HG02623 (cell line): ENCODE results near the gene ATF6.

Experiments used
- ATAC-seq: cut with Tn5 transposase; IDR thresholded peaks from one replicate; pipeline ENCODE4 v1.9.1; 2021; ENCODE audit warnings: moderate library complexity; ENCODE audit not compliant: unreplicated experiment

Gene ATF6

GRCh38 chr1:161933592-161934588 lies 167.8 kb downstream of the ATF6 start:
- no peak for ATAC-seq

DNA sequence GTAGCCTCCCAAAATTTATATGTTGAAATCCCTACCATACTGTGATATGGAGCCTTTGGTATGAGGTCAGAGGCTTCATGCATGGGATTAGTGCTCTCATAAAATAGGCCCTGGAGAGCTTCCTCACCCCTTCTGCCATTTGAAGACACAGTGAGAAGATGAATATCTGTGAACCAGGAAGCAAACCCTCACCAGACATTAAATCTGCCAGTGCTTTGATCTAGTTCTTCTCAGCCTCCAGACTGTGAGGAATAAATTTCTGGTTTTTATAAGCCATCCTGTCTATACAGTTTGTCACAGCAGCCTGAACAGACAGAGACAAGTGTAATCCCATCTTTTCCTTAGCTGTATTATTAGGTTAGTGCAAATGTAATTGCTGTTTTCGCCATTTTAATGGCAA lies 169.1 kb downstream of the ATF6 start:
- no peak for ATAC-seq

DNA sequence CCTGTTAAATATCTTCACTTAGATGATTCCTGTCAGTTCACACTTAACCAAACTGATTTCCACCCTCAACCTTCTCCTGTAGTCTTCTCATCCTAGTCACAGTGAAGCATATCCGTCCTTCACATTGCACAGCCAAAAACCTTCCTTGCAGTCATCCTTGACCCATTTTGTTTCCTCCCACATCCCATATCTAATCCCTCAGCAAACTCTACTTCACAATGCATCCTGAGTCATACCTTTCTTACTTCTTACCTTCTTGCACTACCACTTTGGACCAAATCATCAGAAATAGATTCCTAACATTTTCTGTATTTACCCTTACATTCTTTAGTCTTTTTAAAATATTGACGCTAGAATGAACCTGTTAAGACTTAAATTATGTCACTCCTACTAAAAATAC lies 170.7 kb downstream of the ATF6 start:
- no peak for ATAC-seq

GRCh38 chr1:161940866-161941591 lies 174.9 kb downstream of the ATF6 start:
- no peak for ATAC-seq

- no peak for ATAC-seq
These were observed 175.8 kb downstream of the ATF6 start for GRCh38 chr1:161941726-161942436.

GRCh38 chr1:161943737-161944136 lies 177.6 kb downstream of the ATF6 start:
- no peak for ATAC-seq

- no peak for ATAC-seq
These were observed 178.3 kb downstream of the ATF6 start for GRCh38 chr1:161944381-161944780.

GRCh38 chr1:161945306-161946060 lies 179.4 kb downstream of the ATF6 start:
- no peak for ATAC-seq

DNA sequence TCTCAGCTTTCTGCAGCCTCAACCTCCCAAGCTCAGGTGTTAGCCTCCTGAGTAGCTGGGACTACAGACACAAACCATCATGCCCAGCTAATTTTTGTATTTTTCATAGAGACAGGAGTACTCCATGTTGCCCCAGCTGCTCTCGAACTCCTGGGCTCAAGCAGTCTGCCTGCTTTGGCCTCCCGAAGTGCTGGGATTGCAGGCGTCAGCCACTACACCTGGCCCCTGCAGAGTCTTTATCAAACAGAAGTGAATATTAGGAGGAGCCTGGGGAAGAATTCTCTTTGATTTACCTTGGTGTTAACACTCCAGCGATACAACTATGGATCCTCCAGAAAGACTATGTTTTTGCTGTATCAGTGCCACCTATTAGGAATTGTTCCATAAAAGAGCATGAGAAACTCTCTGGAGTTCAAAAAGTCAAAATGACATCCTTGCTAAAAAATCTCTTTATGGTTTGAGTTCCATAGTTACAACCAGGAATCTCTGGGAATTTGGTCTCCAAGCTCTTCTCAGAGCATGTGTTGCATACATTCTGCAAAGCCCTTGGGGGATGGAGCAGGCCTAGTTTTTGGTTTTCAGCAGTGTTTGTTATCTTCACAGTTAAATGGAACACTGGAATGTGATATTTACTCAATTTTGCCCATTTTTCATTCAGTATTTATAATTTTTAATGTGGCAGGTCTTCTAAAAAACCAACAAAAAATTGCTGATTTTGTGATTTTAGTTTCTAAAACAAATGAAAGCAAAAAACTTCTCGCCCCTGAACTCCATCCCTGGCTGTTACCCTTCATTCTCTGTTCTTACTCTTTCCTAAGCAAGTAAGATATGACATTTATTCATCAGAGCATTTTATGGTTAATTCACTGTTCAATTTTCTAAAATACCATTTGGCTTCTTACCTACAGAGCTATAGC lies 180.2 kb downstream of the ATF6 start:
- no peak for ATAC-seq

DNA sequence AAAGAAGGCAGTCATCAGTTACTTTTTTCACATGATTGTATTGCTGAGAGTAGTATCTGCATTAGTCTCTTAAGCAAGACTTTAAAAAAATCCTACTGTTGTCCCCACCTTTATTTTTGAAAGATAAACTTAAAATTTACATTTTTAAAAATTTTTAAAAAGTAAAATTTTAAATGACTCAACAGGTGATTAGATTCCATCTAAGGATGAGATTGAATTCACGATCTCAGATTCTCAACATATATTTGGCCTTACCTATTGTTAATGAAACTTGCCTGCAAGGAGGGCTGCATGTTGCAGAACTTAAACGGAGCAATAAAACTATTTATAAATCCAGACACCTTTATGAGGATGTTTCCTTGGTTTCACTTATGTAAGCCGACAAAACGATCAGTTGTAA lies 182.3 kb downstream of the ATF6 start:
- ATAC-seq: no peak

DNA sequence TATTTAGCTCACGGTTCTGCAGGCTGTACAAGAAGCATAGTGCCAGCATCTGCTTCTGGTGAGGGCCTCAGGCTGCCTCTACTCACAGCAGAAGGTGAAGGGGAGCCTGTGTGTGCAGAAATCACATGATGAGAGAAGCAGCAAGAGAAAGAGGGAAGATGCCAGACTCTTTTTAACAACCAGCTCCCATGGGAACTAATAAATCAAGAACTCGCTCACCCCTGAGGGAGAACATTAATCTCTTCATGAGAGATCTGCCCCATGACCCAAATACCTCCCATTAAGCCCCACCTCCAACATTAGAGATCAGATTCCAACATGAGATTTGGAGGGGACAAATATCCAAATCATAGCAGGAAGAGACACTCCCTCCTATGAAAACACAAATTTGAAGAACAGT lies 183.4 kb downstream of the ATF6 start:
- no peak for ATAC-seq

DNA sequence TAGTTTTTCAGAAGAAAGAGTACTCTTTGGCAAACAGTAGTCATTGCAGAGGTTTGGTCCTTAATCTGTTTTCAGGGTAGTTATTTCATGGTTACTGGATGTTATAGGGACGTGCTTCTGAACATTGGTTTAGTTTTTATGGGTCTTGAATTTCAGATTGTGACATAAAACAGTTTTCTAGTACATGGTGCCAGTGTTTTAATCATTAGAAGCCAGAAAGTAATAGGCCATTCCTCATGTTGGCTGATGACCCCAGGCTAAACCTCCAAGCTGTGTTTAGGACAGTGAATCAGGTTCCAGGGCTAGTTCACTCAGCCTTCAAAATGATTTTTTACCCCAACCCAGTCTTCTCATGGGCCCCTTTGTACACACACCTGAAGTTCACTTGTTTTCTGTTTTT lies 184.3 kb downstream of the ATF6 start:
- no peak for ATAC-seq

GRCh38 chr1:161951646-161952045 lies 185.5 kb downstream of the ATF6 start:
- ATAC-seq: no peak

DNA sequence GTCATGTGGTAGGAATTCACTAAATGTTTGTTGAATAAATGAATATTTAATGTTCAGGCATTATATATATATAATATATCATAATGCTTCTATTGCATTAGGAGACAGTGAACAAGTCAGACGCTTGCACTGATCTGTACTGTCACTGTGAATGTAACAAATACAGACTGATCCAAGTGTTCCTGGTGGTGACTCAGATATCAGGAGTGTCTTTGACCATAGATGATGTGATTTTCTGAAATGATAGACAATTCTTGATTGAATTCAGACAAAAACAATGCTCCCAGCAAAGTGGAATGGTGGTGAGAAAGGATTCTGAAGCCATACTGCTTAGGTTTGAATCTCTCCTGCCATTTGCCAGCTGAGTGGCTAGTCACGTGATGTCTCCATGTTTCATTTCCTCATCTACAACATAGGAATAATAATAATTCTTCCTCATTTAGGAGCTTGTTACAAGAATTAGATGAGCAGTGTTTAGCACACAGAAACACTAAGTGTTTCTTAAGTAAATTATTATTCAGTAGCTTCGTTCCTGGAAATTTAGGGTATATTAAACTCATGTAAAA lies 186.6 kb downstream of the ATF6 start:
- no peak for ATAC-seq

- no peak for ATAC-seq
These were observed 187.3 kb downstream of the ATF6 start for GRCh38 chr1:161953256-161953920.

GRCh38 chr1:161954050-161954449 lies 187.9 kb downstream of the ATF6 start:
- no peak for ATAC-seq

DNA sequence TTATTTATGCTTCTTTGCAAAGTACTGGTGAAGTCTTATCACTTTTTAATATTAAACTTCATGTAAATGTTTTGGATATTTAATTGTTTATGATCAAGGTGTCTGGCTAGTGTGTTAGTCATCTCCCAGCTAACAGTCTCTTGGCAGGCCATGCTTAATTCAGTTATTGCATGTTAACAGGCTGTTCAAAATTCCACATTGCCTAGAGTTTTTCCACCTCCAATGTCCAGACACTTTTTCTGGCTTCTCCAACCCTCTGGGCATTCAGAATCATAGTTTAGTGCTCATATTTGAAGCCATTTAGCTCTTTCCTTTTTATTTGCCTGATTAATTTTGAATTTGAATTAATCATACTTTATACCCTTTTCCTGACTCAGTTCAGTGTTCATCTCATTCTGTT lies 188.3 kb downstream of the ATF6 start:
- ATAC-seq: no peak

- ATAC-seq: no peak
These were observed 189.5 kb downstream of the ATF6 start for GRCh38 chr1:161955606-161956005.

DNA sequence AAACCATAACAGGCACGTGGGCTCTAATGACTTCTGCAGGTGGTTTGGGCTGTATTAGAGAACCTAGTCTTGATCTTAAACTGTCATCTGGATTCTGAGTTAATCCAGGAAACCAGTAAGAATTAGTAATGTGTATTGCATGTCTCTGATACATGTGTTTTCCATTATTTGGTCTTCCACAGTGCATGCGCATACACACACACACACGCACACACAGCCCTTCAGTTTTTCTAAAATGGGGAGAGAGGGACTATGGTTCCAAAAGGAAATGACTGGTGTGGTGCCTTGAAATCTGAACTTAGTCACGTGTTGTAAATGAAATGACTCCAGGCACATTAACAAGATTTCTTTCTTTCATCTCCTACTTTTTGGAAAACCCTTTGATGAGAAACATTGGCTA lies 190.0 kb downstream of the ATF6 start:
- ATAC-seq: no peak
